Endodermal cell (in vitro differentiated cells): ENCODE results near the gene CHST6. TPM values are rescaled to one million over a fixed set of nuclear protein-coding genes. Genes with fewer than 3 reads are reported as not detected.

ENCODE experiments used
- DNase-seq: peaks from one replicate; pipeline ENCODE4 v3.0.0-alpha.2; 2017
- H3K27ac ChIP-seq: 2 replicates; pipeline ENCODE4 v1.5.1; 2013; ENCODE audit warnings: mild to moderate bottlenecking, low read depth, low read length, moderate library complexity
- H3K27me3 ChIP-seq: 2 replicates; pipeline ENCODE4 v1.6.1; 2013; ENCODE audit warnings: mild to moderate bottlenecking, low read length, moderate library complexity; ENCODE audit not compliant: insufficient read depth, control insufficient read depth, poor library complexity, severe bottlenecking
- H3K36me3 ChIP-seq: 2 replicates; pipeline ENCODE4 v1.7.0; 2013; ENCODE audit warnings: mild to moderate bottlenecking, low read length, moderate library complexity; ENCODE audit not compliant: control insufficient read depth, insufficient read depth
- H3K4me1 ChIP-seq: one replicate; pipeline ENCODE4 v1.7.0; 2013; ENCODE audit warnings: low read length; ENCODE audit not compliant: control insufficient read depth, insufficient read depth
- H3K4me3 ChIP-seq: 2 replicates; pipeline ENCODE4 v1.5.1; 2013; ENCODE audit warnings: mild to moderate bottlenecking, low read length, moderate library complexity
- H3K9ac ChIP-seq: 2 replicates; pipeline ENCODE4 v1.6.1; 2013; ENCODE audit warnings: mild to moderate bottlenecking, low read length, moderate library complexity; ENCODE audit not compliant: poor library complexity, severe bottlenecking; ENCODE audit errors: extremely low read depth
- H3K9me3 ChIP-seq: 2 replicates; pipeline ENCODE4 v1.6.1; 2013; ENCODE audit warnings: mild to moderate bottlenecking, low read length, moderate library complexity; ENCODE audit not compliant: control insufficient read depth
- H3K27ac Mint-ChIP-seq: 2 replicates; pipeline ENCODE4 v1.8.0; 2020; ENCODE audit warnings: mixed read lengths
- H3K27me3 Mint-ChIP-seq: 2 replicates; pipeline ENCODE4 v1.8.0; 2021; ENCODE audit warnings: mild to moderate bottlenecking, mixed read lengths; ENCODE audit not compliant: insufficient read depth
- H3K36me3 Mint-ChIP-seq: 2 replicates; pipeline ENCODE4 v1.8.0; 2020; ENCODE audit warnings: low read depth, mixed read lengths
- H3K4me1 Mint-ChIP-seq: 2 replicates; pipeline ENCODE4 v1.8.0; 2020; ENCODE audit warnings: mixed read lengths
- H3K4me3 Mint-ChIP-seq: 2 replicates; pipeline ENCODE4 v1.8.0; 2020; ENCODE audit warnings: mild to moderate bottlenecking, moderate library complexity, mixed read lengths
- H3K9me3 Mint-ChIP-seq: 2 replicates; pipeline ENCODE4 v1.8.0; 2020; ENCODE audit warnings: mild to moderate bottlenecking, mixed read lengths
- CTCF ChIP-seq: fragments of 200-600 bp; sonication (generic); conservative IDR thresholded peaks from 2 replicates; pipeline ENCODE4 v1.5.0; 2021; ENCODE audit warnings: antibody characterized with exemption, mild to moderate bottlenecking
- whole genome bisulfite sequencing, 2 experiments: methylation state at CpG; one replicate each; pipeline versions ENCODE4 v1.1.5 to v1.1.7; 2013; ENCODE audit warnings: missing lambda C conversion rate in 2 of 2, mixed read lengths in 1 of 2; ENCODE audit not compliant: insufficient coverage in 1 of 2, insufficient read length in 1 of 2; 5-methylcytosine and 5-hydroxymethylcytosine counted together
- total RNA-seq, 2 donors: library from RNA; stranded (reverse); fragmentation: NEBNext Ultra II Directional in 1 of 2; extraction: Animal tissue kit (Norgen Biotek cat#: 25700) in 1 of 2; gene quantifications; 2 replicates in 1 of 2; 3 replicates in 1 of 2; pipeline ENCODE4 v1.2.1, GENCODE V29; 2021

Gene CHST6
- total RNA-seq, 2 donors from 2014 or later, result 13.5 to 15.9 TPM

- Histone ChIP-seq H3K27ac (no peak overlapping the region), H3K4me3 (no peak overlapping the region), H3K36me3 (no peaks in the 10 kb centered on the region), H3K27me3 (no peaks in the 10 kb centered on the region), H3K4me1 (no peaks in the 10 kb centered on the region), H3K9ac (no peak overlapping the region), H3K9me3 (no peaks in the 10 kb centered on the region)
- no peak for TF ChIP-seq CTCF
- no peaks in the 10 kb centered on the region for H3K27me3 Mint-ChIP-seq
- no peak for DNase-seq
- peaks cover 4% of the 10 kb centered on the region for H3K36me3 Mint-ChIP-seq
- H3K27ac Mint-ChIP-seq, result no peak overlapping the region
- H3K4me3 Mint-ChIP-seq, result no peak overlapping the region
- H3K9me3 Mint-ChIP-seq, result no peaks in the 10 kb centered on the region
- WGBS, 2 experiments, result 87 to 94% methylated on average over 7 of the region's 7 CpGs
- H3K4me1 Mint-ChIP-seq, result no peaks in the 10 kb centered on the region
These were observed 9.8 kb downstream of the CHST6 start for GRCh38 chr16:75485230-75486013.

GRCh38 chr16:75483222-75483621 lies 12.0 kb downstream of the CHST6 start:
- H3K27ac ChIP-seq, result no peak overlapping the region
- no peak overlapping the region for H3K27ac Mint-ChIP-seq
- peaks cover 2% of the 10 kb centered on the region for H3K36me3 Mint-ChIP-seq
- no peaks in the 10 kb centered on the region for H3K36me3 ChIP-seq
- TF ChIP-seq CTCF, result no peak
- H3K4me1 ChIP-seq, result no peaks in the 10 kb centered on the region
- no peaks in the 10 kb centered on the region for H3K9me3 ChIP-seq
- no peak overlapping the region for H3K4me3 ChIP-seq
- no peaks in the 10 kb centered on the region for H3K27me3 ChIP-seq
- H3K4me3 Mint-ChIP-seq, result no peak overlapping the region
- no peaks in the 10 kb centered on the region for H3K9me3 Mint-ChIP-seq
- H3K27me3 Mint-ChIP-seq, result no peaks in the 10 kb centered on the region
- H3K9ac ChIP-seq, result no peak overlapping the region
- WGBS, 2 experiments, result 94 to 100% methylated on average over 2 of the region's 2 CpGs
- H3K4me1 Mint-ChIP-seq, result no peaks in the 10 kb centered on the region
- no peak for DNase-seq

GRCh38 chr16:75482434-75483205 lies 12.6 kb downstream of the CHST6 start:
- WGBS, 2 experiments, result 85 to 96% methylated on average over 11 to 14 of the region's 14 CpGs
- Mint-ChIP-seq H3K9me3 (no peaks in the 10 kb centered on the region), H3K27ac (no peak overlapping the region), H3K27me3 (no peaks in the 10 kb centered on the region), H3K36me3 (peaks cover 6% of the 10 kb centered on the region), H3K4me1 (no peaks in the 10 kb centered on the region), H3K4me3 (no peak overlapping the region)
- no peak for TF ChIP-seq CTCF
- Histone ChIP-seq H3K27ac (no peak overlapping the region), H3K27me3 (no peaks in the 10 kb centered on the region), H3K9ac (no peak overlapping the region), H3K4me3 (no peak overlapping the region), H3K36me3 (no peaks in the 10 kb centered on the region), H3K4me1 (no peaks in the 10 kb centered on the region), H3K9me3 (no peaks in the 10 kb centered on the region)
- no peak for DNase-seq
